Measurements from ENCODE around the gene NT5DC4. TPM values are rescaled to one million over a fixed set of nuclear protein-coding genes. Genes with fewer than 3 reads are reported as not detected.

Gene NT5DC4
- total RNA-seq, 2 experiments from 2014 or later = not detected

DNA sequence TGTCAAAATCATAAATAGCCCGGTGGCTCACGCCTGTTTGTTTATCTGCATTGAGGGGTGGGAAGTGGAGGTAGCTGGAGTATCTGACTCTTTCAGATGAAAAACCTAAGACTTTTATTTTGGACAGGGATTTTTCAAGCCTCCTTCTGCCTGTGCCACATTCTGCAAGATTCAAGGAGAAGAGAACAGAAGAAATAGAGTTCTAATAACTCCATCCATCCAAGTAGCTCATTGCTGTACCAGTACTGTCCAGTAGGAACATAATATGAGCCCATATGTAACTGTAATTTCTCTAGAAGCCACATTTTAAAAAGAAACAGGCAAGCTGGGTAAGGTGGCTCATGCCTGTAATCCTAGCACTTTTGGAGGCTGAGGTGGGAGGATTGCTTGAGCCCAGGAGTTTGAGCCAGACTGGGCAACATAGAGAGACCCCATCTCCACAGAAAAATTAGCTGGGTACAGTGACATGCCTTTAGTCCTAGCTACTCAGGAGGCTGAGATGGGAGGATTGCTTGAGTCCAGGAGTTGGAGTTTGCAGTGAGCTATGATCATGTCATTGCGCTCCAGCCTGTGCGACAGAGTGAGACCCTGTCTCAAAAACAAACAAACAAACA, 35.4 kb upstream of the NT5DC4 start:
- Mint-ChIP-seq H3K27ac (no peak overlapping the region), H3K4me1 (ENCODE audit: low read depth) (peaks cover 4% of the 10 kb centered on the region), H3K36me3 (ENCODE audit: low read depth) (no peaks in the 10 kb centered on the region), H3K4me3 (no peak overlapping the region), H3K27me3 (no peaks in the 10 kb centered on the region), H3K9me3 (no peaks in the 10 kb centered on the region)
- TF ChIP-seq, protein P1, sequence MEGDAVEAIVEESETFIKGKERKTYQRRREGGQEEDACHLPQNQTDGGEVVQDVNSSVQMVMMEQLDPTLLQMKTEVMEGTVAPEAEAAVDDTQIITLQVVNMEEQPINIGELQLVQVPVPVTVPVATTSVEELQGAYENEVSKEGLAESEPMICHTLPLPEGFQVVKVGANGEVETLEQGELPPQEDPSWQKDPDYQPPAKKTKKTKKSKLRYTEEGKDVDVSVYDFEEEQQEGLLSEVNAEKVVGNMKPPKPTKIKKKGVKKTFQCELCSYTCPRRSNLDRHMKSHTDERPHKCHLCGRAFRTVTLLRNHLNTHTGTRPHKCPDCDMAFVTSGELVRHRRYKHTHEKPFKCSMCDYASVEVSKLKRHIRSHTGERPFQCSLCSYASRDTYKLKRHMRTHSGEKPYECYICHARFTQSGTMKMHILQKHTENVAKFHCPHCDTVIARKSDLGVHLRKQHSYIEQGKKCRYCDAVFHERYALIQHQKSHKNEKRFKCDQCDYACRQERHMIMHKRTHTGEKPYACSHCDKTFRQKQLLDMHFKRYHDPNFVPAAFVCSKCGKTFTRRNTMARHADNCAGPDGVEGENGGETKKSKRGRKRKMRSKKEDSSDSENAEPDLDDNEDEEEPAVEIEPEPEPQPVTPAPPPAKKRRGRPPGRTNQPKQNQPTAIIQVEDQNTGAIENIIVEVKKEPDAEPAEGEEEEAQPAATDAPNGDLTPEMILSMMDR (IDR thresholded peaks at IDR 0.05) = no peak
- no peak for DNase-seq
- no peak for ATAC-seq
- POLR2A ChIA-PET = interaction anchor here (1.5 kb wide), 1 partner anchor 22 kb away, joined by 3 read pairs; no protein-coding TSS in a partner anchor
- intact Hi-C loops (cut with micrococcal nuclease) = no loop called here
- CTCF ChIA-PET = interaction anchor here (0.9 to 12.4 kb wide), 10 partner anchors 12 to 256 kb away, joined by 3 to 192 read pairs (median 4); no protein-coding TSS in a partner anchor

DNA sequence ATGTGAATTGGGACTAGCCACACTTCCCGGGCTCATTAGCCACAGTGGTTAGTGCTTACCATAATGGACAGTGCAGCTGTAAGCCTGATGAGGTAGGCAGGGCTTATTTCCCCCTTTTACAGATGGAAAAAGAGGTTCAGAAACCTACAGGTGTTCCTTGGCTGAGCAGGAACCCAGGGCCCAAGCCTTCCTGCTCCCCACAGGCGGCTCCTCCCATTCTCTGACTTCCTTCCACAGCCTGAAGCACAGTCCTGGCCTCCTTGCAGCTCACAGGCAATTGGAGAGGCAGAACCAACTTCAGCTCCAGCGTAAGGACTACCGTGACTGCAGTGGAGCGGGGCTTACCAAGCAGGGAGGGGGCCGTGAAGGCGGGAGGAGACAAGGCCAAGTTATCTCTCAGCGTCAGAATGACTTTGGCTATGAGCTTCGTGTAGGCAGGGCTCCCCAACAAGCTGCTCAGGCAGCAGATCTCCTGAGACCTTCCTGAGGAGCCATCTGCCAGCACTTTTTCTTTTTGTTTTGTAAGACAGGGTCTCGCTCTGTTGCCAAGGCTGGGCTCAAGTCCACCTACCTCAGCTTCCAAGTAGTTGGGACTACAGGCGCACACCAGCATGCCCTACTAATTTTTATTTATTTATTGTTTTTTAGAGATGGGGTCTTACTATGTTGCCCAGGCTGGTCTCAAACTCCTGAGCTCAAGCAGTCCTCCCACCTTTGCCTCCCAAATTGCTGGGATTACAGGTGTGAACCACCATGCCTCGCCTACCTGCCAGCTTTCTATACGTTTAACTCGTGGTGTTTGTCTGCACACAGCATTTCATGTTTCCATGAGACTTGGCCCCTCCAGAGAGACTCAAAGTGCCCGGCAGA, 34.2 kb upstream of the NT5DC4 start:
- Mint-ChIP-seq H3K27me3 (no peaks in the 10 kb centered on the region), H3K4me1 (ENCODE audit: low read depth) (peaks cover 13% of the 10 kb centered on the region), H3K36me3 (ENCODE audit: low read depth) (no peaks in the 10 kb centered on the region), H3K9me3 (no peaks in the 10 kb centered on the region), H3K4me3 (no peak overlapping the region), H3K27ac (no peak overlapping the region)
- DNase-seq = no peak
- CTCF ChIA-PET = interaction anchor here (1.2 to 12.4 kb wide), 3 partner anchors 41 to 103 kb away, joined by 3 to 192 read pairs (median 18); no protein-coding TSS in a partner anchor
- intact Hi-C loops (cut with micrococcal nuclease) = no loop called here
- ATAC-seq = no peak
- TF ChIP-seq, protein P1 (IDR thresholded peaks at IDR 0.05) = no peak
- POLR2A ChIA-PET = interaction anchor here (0.6 to 1.5 kb wide), 2 partner anchors 23 to 39 kb away, joined by 3 read pairs; no protein-coding TSS in a partner anchor

DNA sequence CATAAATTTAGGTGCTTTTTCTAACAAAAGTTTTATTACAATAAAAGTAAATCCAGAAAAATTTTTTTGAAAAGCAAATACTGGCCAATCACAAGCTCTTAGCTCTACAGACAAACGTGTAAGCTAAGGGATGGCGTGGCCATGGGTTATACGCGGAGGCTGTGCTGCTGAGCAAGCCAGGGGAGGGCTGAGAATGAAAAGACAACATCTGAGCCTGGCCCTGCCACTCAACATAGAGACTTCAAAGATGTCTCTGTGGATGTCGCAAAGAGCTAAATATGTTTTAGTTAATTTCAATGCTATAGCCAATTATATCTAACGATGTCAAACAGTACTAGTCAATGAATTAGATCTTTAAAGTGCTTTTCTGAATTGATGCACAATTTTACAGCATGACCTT, 33.3 kb upstream of the NT5DC4 start:
- DNase-seq (no peak), ATAC-seq (no peak)
- peaks cover 21% of the 10 kb centered on the region for H3K4me1 Mint-ChIP-seq (ENCODE audit: low read depth)
- no peak overlapping the region for H3K27ac Mint-ChIP-seq
- no peaks in the 10 kb centered on the region for H3K9me3 Mint-ChIP-seq
- ChIA-PET POLR2A (no interaction called here), CTCF (interaction anchor here (0.9 to 12.4 kb wide), 5 partner anchors 9 to 58 kb away, joined by 3 to 192 read pairs (median 5); no protein-coding TSS in a partner anchor)
- intact Hi-C loops (cut with micrococcal nuclease) = no loop called here
- H3K4me3 Mint-ChIP-seq = no peak overlapping the region
- H3K36me3 Mint-ChIP-seq (ENCODE audit: low read depth) = no peaks in the 10 kb centered on the region
- TF ChIP-seq, protein P1 (IDR thresholded peaks at IDR 0.05) = no peak
- no peaks in the 10 kb centered on the region for H3K27me3 Mint-ChIP-seq

DNA sequence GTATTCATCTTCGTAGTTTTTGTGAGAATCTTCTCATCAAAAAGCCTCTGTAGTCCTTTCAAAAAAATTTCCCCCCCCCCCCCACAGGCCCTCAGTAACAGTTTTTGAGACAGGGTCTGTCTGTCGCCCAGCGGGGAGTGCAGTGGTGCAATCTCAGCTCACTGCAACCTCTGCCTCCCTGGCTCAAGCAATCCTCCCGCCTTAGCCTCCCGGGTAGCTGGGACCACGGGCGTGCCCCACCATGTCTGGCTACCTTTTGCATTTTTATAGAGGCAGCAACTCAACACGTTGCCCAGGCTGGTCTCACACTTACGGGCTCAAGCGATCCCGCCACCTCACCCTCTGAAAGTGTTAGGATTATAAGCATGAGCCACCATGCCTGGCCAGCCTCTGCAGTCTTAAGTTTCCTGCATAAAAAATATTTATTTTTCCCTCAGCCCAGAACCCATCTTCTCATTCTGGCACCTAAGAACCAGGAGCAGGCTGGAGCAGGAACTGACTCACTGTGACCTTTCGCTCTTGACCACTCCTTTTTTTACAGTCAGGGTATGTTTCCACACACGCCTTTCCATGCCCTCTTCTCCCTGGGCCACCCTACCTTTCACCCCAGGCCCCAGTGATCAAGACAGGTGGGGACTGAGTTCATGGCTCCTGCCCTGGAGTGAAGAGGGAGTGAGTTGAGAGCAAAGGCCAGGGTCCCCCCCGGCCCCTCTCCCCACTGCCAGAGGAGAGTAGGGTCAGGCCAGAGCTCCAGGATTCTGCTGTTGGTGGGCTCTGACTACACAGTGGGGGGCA, 32.5 kb upstream of the NT5DC4 start:
- TF ChIP-seq, protein P1 (IDR thresholded peaks at IDR 0.05) = no peak
- peaks cover 29% of the 10 kb centered on the region for H3K4me1 Mint-ChIP-seq (ENCODE audit: low read depth)
- ChIA-PET CTCF (interaction anchor here (0.5 to 12.4 kb wide), 7 partner anchors 10 to 140 kb away, joined by 3 to 192 read pairs (median 3); no protein-coding TSS in a partner anchor), POLR2A (no interaction called here)
- DNase-seq = no peak
- H3K36me3 Mint-ChIP-seq (ENCODE audit: low read depth) = no peaks in the 10 kb centered on the region
- intact Hi-C loops (cut with micrococcal nuclease) = no loop called here
- H3K27ac Mint-ChIP-seq = no peak overlapping the region
- H3K9me3 Mint-ChIP-seq = no peaks in the 10 kb centered on the region
- H3K27me3 Mint-ChIP-seq = no peaks in the 10 kb centered on the region
- no peak for ATAC-seq
- no peak overlapping the region for H3K4me3 Mint-ChIP-seq
